Liver (tissue), 9 donors: ENCODE measurements around the gene PFKP. TPM values are rescaled to one million over a fixed set of nuclear protein-coding genes. Genes with fewer than 3 reads are reported as not detected.

ENCODE experiments used
- DNase-seq: peaks from one replicate; pipeline ENCODE4 v3.0.0-alpha.2; 2017; ENCODE audit warnings: low spot score
- H3K27ac ChIP-seq, 2 donors: one replicate each; pipeline ENCODE4 v1.7.0; 2013; ENCODE audit warnings: inconsistent platforms in 2 of 2, low read length in 2 of 2, control low read depth in 1 of 2, low read depth in 1 of 2, mild to moderate bottlenecking in 1 of 2
- H3K27me3 ChIP-seq, 4 donors: one replicate each; pipeline versions ENCODE4 v1.6.1 to v1.7.0; 2013; ENCODE audit warnings: low read length in 3 of 4, inconsistent platforms in 1 of 4, mild to moderate bottlenecking in 1 of 4, moderate library complexity in 1 of 4; ENCODE audit not compliant: control insufficient read depth in 4 of 4, insufficient read depth in 4 of 4
- H3K36me3 ChIP-seq, 4 donors: one replicate each; pipeline versions ENCODE4 v1.6.1 to v1.7.0; 2013; ENCODE audit warnings: low read length in 3 of 4, mild to moderate bottlenecking in 3 of 4, low read depth in 1 of 4, moderate library complexity in 1 of 4; ENCODE audit not compliant: control insufficient read depth in 4 of 4, insufficient read depth in 3 of 4
- H3K4me1 ChIP-seq, 4 donors: one replicate each; pipeline versions ENCODE4 v1.6.1 to v1.7.0; 2013; ENCODE audit warnings: low read length in 3 of 4, mild to moderate bottlenecking in 3 of 4, moderate library complexity in 1 of 4; ENCODE audit not compliant: control insufficient read depth in 4 of 4, insufficient read depth in 4 of 4
- H3K4me3 ChIP-seq, 3 donors: one replicate each; pipeline versions ENCODE4 v1.6.1 to v1.7.0; 2013; ENCODE audit warnings: low read length in 3 of 3, control low read depth in 1 of 3, low read depth in 1 of 3, mild to moderate bottlenecking in 1 of 3
- H3K9ac ChIP-seq, 2 donors: one replicate each; pipeline ENCODE4 v1.7.0; 2013; ENCODE audit warnings: low read length in 2 of 2, mild to moderate bottlenecking in 2 of 2, moderate library complexity in 2 of 2, control low read depth in 1 of 2, low read depth in 1 of 2
- H3K9me3 ChIP-seq, 4 donors: one replicate each; pipeline versions ENCODE4 v1.6.1 to v1.7.0; 2013; ENCODE audit warnings: low read length in 3 of 4; ENCODE audit not compliant: control insufficient read depth in 4 of 4
- EGR1 ChIP-seq, 2 donors: IDR thresholded peaks; 2 replicates each; pipeline ENCODE4 v1.6.1; 2016 to 2018; ENCODE audit warnings: antibody characterized with exemption in 2 of 2, low read depth in 2 of 2
- FOXA1 ChIP-seq: IDR thresholded peaks from 2 replicates; pipeline ENCODE4 v1.6.1; 2016; ENCODE audit warnings: antibody characterized with exemption
- FOXA2 ChIP-seq: IDR thresholded peaks from 2 replicates; pipeline ENCODE4 v1.6.1; 2016; ENCODE audit warnings: antibody characterized with exemption
- GABPA ChIP-seq, 2 donors: IDR thresholded peaks in 1 of 2; conservative IDR thresholded peaks in 1 of 2; 2 replicates each; pipeline ENCODE4 v1.6.1; 2016; ENCODE audit warnings: antibody characterized with exemption in 2 of 2, mild to moderate bottlenecking in 1 of 2, moderate library complexity in 1 of 2
- HNF4A ChIP-seq, 2 donors: conservative IDR thresholded peaks; 2 replicates each; pipeline ENCODE4 v1.6.1; 2016; ENCODE audit warnings: antibody characterized with exemption in 2 of 2, mild to moderate bottlenecking in 2 of 2
- HNF4G ChIP-seq: IDR thresholded peaks from 2 replicates; pipeline ENCODE4 v1.6.1; 2016; ENCODE audit warnings: antibody characterized with exemption
- JUND ChIP-seq, 2 donors: IDR thresholded peaks; 2 replicates each; pipeline ENCODE4 v1.6.1; 2016; ENCODE audit warnings: antibody characterized with exemption in 2 of 2
- NR2F2 ChIP-seq: IDR thresholded peaks from 2 replicates; pipeline ENCODE4 v1.6.1; 2016; ENCODE audit warnings: antibody characterized with exemption
- RAD21 ChIP-seq, 2 donors: IDR thresholded peaks; 2 replicates each; pipeline ENCODE4 v1.6.1; 2016; ENCODE audit warnings: antibody characterized with exemption in 2 of 2, mild to moderate bottlenecking in 2 of 2
- RXRA ChIP-seq, 2 donors: IDR thresholded peaks; 2 replicates each; pipeline ENCODE4 v1.6.1; 2017 to 2018; ENCODE audit warnings: antibody characterized with exemption in 2 of 2, mild to moderate bottlenecking in 1 of 2
- SP1 ChIP-seq: IDR thresholded peaks from 2 replicates; pipeline ENCODE4 v1.6.1; 2018; ENCODE audit warnings: antibody characterized with exemption, mild to moderate bottlenecking
- TAF1 ChIP-seq: conservative IDR thresholded peaks from 2 replicates; pipeline ENCODE4 v1.6.1; 2016; ENCODE audit warnings: antibody characterized with exemption, mild to moderate bottlenecking
- YY1 ChIP-seq: IDR thresholded peaks from 2 replicates; pipeline ENCODE4 v1.6.1; 2016; ENCODE audit warnings: antibody characterized with exemption, mild to moderate bottlenecking
- WGBS: extraction: QIAGEN DNeasy Blood & Tissue Kit; methylation state at CpG from one replicate; pipeline ENCODE4 v1.1.7; 2013; 5-methylcytosine and 5-hydroxymethylcytosine counted together
- polyA plus RNA-seq, 2 donors: library from polyadenylated mRNA; stranded (reverse) in 1 of 2; unstranded in 1 of 2; fragments of 200-250 nt in 1 of 2; fragments of >200 nt in 1 of 2; fragmentation: Nextera tagmentation in 1 of 2; extraction: Ambion mirVana in 1 of 2; gene quantifications; one replicate each; pipeline versions ENCODE4 v1.2.1 to v1.2.3, GENCODE V29; 2013 to 2015
- total RNA-seq, 2 donors: library from RNA; depleted of rRNA; stranded (reverse); fragments of >200 nt; gene quantifications; one replicate each; pipeline ENCODE4 v1.2.3, GENCODE V29; 2014
- TF ChIP-seq, protein P1 (sequence below): IDR thresholded peaks from 2 replicates; pipeline ENCODE4 v1.6.1; 2016; ENCODE audit warnings: antibody characterized with exemption
- TF ChIP-seq, protein P2 (sequence below): IDR thresholded peaks from 2 replicates; pipeline ENCODE4 v1.6.1; 2016; ENCODE audit warnings: antibody characterized with exemption
- TF ChIP-seq, protein P3 (sequence below): IDR thresholded peaks from 2 replicates; pipeline ENCODE4 v1.6.1; 2016; ENCODE audit warnings: antibody characterized with exemption
- TF ChIP-seq, protein P4 (sequence below): IDR thresholded peaks from 2 replicates; pipeline ENCODE4 v1.6.1; 2016; ENCODE audit warnings: antibody characterized with exemption, mild to moderate bottlenecking
- TF ChIP-seq, protein P5 (sequence below): fragments of 150-350 bp; IDR thresholded peaks from 2 replicates; pipeline ENCODE4 v1.5.1; 2017; ENCODE audit warnings: improper control_type of control experiment, low read depth, low read length; ENCODE audit not compliant: missing input control
- donor health status: healthy.
- donor health status: healthy.
- donor health status: healthy.
- donor health status: healthy.
- donor health status: healthy.

PFKP gene
- total and polyA plus RNA-seq, 4 donors: 1.1 to 5.0 (median 2.8) TPM

DNA sequence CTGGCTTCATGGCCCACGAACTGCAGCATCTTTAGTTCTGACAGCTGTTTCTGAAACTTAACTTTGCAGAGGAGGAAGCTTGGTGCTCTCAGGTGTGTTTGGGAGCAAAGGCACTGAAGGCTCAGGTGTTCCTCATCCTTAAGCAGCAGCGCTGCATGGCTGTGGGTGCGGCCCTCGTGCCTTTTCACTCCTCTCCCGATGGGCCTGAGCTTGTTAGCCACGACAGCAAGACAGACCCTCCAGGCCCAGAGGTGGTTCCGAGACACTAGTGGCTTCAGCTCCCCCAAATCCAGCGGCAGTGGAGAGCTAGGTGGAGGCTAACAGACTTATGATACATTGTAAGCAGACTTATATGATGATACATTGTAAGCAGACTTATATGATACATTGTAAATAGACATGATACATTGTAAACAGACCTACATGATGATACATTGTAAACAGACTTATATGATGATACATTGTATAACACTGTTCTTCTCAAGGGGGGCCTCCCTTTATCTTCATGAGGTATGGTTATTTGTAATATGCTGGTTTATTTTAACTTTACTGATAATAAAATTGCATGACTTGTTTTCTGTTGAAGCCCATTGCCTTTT is 14.1 kb downstream of the PFKP start:
- 87% methylated on average over 8 of the region's 8 CpGs for WGBS
- TF ChIP-seq EGR1 (IDR thresholded peaks at IDR 0.05; ENCODE audit: low read depth in 2 of 2) (no peak), RXRA (IDR thresholded peaks at IDR 0.05) (no peak), GABPA (IDR thresholded peaks at IDR 0.05 in 1 of 2, conservative IDR thresholded peaks at IDR 0.05 in 1 of 2) (no peak), SP1 (no peak), YY1 (no peak), FOXA2 (no peak), FOXA1 (no peak), HNF4G (no peak), RAD21 (IDR thresholded peaks at IDR 0.05) (no peak)
- TF ChIP-seq, protein P1, sequence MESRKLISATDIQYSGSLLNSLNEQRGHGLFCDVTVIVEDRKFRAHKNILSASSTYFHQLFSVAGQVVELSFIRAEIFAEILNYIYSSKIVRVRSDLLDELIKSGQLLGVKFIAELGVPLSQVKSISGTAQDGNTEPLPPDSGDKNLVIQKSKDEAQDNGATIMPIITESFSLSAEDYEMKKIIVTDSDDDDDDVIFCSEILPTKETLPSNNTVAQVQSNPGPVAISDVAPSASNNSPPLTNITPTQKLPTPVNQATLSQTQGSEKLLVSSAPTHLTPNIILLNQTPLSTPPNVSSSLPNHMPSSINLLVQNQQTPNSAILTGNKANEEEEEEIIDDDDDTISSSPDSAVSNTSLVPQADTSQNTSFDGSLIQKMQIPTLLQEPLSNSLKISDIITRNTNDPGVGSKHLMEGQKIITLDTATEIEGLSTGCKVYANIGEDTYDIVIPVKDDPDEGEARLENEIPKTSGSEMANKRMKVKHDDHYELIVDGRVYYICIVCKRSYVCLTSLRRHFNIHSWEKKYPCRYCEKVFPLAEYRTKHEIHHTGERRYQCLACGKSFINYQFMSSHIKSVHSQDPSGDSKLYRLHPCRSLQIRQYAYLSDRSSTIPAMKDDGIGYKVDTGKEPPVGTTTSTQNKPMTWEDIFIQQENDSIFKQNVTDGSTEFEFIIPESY: no peak
- TF ChIP-seq, protein P2, sequence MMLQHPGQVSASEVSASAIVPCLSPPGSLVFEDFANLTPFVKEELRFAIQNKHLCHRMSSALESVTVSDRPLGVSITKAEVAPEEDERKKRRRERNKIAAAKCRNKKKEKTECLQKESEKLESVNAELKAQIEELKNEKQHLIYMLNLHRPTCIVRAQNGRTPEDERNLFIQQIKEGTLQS: no peak
- Histone ChIP-seq H3K9ac (no peak overlapping the region), H3K4me3 (no peak overlapping the region), H3K27me3 (no peaks in the 10 kb centered on the region), H3K36me3 (no peaks in the 10 kb centered on the region), H3K27ac (no peak overlapping the region), H3K4me1 (no peaks in the 10 kb centered on the region), H3K9me3 (no peaks in the 10 kb centered on the region)
- DNase-seq: no peak

DNA sequence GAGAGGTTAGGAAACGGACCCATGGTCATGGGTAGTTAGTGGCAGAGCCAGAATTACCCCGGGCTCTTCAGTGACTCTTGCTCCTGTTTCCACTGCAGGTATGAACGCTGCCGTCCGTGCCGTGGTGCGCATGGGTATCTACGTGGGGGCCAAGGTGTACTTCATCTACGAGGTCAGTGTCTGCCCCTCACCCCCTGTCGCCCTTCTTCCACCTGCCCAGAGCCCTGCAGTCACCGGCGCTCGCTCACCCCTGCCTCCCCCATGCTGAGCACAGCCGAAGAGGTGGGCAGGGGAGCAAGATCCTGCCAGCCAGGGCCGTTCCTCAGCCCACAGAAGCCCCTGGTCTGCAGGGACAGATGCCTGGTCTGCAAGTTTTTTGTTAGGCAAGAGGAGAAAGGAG is 14.9 kb downstream of the PFKP start:
- DNase-seq: no peak
- H3K36me3 ChIP-seq: no peaks in the 10 kb centered on the region
- no peaks in the 10 kb centered on the region for H3K27me3 ChIP-seq
- H3K9ac ChIP-seq: no peak overlapping the region
- TF ChIP-seq, protein P3, sequence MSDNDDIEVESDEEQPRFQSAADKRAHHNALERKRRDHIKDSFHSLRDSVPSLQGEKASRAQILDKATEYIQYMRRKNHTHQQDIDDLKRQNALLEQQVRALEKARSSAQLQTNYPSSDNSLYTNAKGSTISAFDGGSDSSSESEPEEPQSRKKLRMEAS: no peak
- TF ChIP-seq, protein P4, sequence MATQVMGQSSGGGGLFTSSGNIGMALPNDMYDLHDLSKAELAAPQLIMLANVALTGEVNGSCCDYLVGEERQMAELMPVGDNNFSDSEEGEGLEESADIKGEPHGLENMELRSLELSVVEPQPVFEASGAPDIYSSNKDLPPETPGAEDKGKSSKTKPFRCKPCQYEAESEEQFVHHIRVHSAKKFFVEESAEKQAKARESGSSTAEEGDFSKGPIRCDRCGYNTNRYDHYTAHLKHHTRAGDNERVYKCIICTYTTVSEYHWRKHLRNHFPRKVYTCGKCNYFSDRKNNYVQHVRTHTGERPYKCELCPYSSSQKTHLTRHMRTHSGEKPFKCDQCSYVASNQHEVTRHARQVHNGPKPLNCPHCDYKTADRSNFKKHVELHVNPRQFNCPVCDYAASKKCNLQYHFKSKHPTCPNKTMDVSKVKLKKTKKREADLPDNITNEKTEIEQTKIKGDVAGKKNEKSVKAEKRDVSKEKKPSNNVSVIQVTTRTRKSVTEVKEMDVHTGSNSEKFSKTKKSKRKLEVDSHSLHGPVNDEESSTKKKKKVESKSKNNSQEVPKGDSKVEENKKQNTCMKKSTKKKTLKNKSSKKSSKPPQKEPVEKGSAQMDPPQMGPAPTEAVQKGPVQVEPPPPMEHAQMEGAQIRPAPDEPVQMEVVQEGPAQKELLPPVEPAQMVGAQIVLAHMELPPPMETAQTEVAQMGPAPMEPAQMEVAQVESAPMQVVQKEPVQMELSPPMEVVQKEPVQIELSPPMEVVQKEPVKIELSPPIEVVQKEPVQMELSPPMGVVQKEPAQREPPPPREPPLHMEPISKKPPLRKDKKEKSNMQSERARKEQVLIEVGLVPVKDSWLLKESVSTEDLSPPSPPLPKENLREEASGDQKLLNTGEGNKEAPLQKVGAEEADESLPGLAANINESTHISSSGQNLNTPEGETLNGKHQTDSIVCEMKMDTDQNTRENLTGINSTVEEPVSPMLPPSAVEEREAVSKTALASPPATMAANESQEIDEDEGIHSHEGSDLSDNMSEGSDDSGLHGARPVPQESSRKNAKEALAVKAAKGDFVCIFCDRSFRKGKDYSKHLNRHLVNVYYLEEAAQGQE: no peak
- no peak for TF ChIP-seq NR2F2
- TF ChIP-seq EGR1 (IDR thresholded peaks at IDR 0.05; ENCODE audit: low read depth in 2 of 2): no peak
- no peak for TF ChIP-seq YY1
- TF ChIP-seq JUND (IDR thresholded peaks at IDR 0.05): no peak
- TF ChIP-seq FOXA2: no peak
- TF ChIP-seq HNF4A (conservative IDR thresholded peaks at IDR 0.05): no peak
- TF ChIP-seq, protein P1: no peak
- TF ChIP-seq GABPA (IDR thresholded peaks at IDR 0.05 in 1 of 2, conservative IDR thresholded peaks at IDR 0.05 in 1 of 2): no peak
- TF ChIP-seq, protein P2: no peak
- TF ChIP-seq, protein P5, sequence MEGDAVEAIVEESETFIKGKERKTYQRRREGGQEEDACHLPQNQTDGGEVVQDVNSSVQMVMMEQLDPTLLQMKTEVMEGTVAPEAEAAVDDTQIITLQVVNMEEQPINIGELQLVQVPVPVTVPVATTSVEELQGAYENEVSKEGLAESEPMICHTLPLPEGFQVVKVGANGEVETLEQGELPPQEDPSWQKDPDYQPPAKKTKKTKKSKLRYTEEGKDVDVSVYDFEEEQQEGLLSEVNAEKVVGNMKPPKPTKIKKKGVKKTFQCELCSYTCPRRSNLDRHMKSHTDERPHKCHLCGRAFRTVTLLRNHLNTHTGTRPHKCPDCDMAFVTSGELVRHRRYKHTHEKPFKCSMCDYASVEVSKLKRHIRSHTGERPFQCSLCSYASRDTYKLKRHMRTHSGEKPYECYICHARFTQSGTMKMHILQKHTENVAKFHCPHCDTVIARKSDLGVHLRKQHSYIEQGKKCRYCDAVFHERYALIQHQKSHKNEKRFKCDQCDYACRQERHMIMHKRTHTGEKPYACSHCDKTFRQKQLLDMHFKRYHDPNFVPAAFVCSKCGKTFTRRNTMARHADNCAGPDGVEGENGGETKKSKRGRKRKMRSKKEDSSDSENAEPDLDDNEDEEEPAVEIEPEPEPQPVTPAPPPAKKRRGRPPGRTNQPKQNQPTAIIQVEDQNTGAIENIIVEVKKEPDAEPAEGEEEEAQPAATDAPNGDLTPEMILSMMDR: no peak
- no peak for TF ChIP-seq HNF4G
- TF ChIP-seq FOXA1: no peak
- TF ChIP-seq RAD21 (IDR thresholded peaks at IDR 0.05): no peak
- TF ChIP-seq RXRA (IDR thresholded peaks at IDR 0.05): no peak
- TF ChIP-seq TAF1: no peak
- TF ChIP-seq SP1: no peak
- no peak overlapping the region for H3K4me3 ChIP-seq
- H3K9me3 ChIP-seq: no peaks in the 10 kb centered on the region
- H3K27ac ChIP-seq: no peak overlapping the region
- no peaks in the 10 kb centered on the region for H3K4me1 ChIP-seq
- WGBS: 89% methylated on average over 15 of the region's 15 CpGs
